HFF-Myc (cell line): ENCODE measurements around the gene HIF1A.
A peak's percentile ranks its signal among the peaks of the same experiment; 100 is the strongest.

Experiments
- DNase-seq: peaks from one replicate; pipeline ENCODE4 v3.0.0-alpha.2; 2011; ENCODE audit warnings: low read depth; ENCODE audit errors: extremely low read depth
- H3K4me3 ChIP-seq: replicated peaks from 2 replicates; pipeline ENCODE4 v1.5.1; 2011; ENCODE audit warnings: low read depth, mild to moderate bottlenecking, control low read depth, low read length
- CTCF ChIP-seq: IDR thresholded peaks from 2 replicates; pipeline ENCODE4 v1.5.1; 2012; ENCODE audit warnings: mild to moderate bottlenecking, low read depth, low read length, control low read depth; ENCODE audit errors: missing control alignments

Gene HIF1A

DNA sequence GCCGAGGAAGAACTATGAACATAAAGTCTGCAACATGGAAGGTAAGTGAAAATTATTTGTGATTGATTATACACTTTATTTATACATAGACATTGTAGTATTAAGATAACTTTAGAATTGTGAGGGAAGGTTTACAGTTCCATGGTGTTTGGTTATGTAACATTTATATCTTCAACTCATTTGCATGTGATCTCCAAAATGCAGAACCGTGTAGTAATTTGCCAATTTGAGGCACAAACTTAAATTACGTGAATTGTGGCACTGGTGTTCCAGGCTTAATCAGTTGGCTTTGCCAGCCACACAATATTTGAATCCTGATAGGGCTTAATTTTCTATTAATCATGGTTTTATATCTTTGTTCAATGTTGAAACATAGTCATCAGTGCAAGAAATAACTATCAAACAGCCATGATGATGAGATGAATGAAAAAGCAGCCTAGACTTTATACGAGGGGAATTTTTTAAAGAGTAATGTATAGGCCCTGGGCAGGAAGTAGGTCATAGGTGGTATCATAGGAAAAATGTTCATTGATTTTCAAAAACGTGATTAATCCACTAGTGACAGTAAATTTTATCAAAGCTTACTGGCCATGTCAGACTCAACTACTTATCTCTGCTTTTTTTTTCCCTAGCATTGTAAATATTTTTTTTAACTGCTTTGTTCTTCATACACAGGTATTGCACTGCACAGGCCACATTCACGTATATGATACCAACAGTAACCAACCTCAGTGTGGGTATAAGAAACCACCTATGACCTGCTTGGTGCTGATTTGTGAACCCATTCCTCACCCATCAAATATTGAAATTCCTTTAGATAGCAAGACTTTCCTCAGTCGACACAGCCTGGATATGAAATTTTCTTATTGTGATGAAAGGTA is 31.7 kb downstream of the HIF1A start:
- no peak for DNase-seq
- H3K4me3 ChIP-seq: no peak overlapping the region
- no peak for TF ChIP-seq CTCF

GRCh38 chr14:61730756-61731373 is 35.6 kb downstream of the HIF1A start:
- peak; percentile 21 for TF ChIP-seq CTCF
- no peak for DNase-seq
- H3K4me3 ChIP-seq: no peak overlapping the region

- no peak overlapping the region for H3K4me3 ChIP-seq
- TF ChIP-seq CTCF: no peak
- DNase-seq: no peak
Measured at GRCh38 chr14:61733972-61734371, 38.7 kb downstream of the HIF1A start.

DNA sequence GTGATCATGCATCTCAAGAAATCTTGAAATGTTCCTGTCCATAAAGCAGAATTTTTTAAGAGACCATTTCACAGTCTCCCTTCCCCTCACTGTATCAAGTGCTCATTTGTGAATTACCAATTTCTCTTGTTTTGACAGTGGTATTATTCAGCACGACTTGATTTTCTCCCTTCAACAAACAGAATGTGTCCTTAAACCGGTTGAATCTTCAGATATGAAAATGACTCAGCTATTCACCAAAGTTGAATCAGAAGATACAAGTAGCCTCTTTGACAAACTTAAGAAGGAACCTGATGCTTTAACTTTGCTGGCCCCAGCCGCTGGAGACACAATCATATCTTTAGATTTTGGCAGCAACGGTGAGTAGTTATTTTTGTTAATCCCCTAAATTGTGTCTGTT is 41.4 kb downstream of the HIF1A start:
- DNase-seq: no peak
- TF ChIP-seq CTCF: no peak
- no peak overlapping the region for H3K4me3 ChIP-seq

DNA sequence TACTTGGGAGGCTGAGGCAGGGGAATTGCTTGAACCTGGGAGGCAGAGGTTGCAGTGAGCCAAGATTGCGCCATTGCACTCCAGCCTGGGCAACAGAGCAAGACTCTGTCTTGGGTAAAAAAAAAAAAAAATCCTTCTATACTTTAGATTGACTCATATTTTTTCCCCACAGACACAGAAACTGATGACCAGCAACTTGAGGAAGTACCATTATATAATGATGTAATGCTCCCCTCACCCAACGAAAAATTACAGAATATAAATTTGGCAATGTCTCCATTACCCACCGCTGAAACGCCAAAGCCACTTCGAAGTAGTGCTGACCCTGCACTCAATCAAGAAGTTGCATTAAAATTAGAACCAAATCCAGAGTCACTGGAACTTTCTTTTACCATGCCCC is 42.6 kb downstream of the HIF1A start:
- no peak overlapping the region for H3K4me3 ChIP-seq
- no peak for DNase-seq
- TF ChIP-seq CTCF: no peak

- no peak overlapping the region for H3K4me3 ChIP-seq
- TF ChIP-seq CTCF: no peak
- no peak for DNase-seq
Measured at GRCh38 chr14:61739133-61739532, 43.8 kb downstream of the HIF1A start.

DNA sequence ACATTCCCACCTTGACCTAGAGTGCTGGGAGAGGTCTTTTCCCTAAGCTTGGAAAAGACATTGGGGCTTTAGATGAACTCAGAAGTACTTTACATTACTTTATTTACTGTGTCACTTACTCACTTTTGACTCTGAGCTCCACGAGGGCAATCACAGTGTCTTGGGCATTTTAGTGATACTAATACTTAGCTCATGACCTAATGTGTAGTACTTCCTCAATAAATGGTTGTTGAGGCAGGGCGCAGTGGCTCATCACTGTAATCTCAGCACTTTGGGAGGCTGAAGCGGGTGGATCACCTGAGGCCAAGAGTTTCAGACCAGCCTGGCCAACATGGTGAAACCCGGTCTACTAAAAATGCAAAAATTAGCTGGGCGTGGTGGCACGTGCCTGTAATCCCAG is 47.1 kb downstream of the HIF1A start:
- H3K4me3 ChIP-seq: no peak overlapping the region
- no peak for TF ChIP-seq CTCF
- DNase-seq: no peak
